CD8-positive, alpha-beta memory T cell (primary cell): ENCODE measurements around the gene PDLIM7. TPM values are rescaled to one million over a fixed set of nuclear protein-coding genes. Genes with fewer than 3 reads are reported as not detected.
"Not testable (repeated sequence)": the region's sequence is repeated elsewhere in the genome, so short reads cannot be mapped to it uniquely, and the experiment has no call there.

Source experiments
- CTCF ChIA-PET: fragments of 350-600 bp; sonication (Branson Sonifier 250); formaldehyde crosslinking; loops from one replicate; lab custom pipeline; 2021; ENCODE audit warnings: antibody characterized with exemption; lab: Charles Lee
- POLR2A ChIA-PET: fragments of 350-600 bp; sonication (Branson Sonifier 250); formaldehyde crosslinking; loops from one replicate; lab custom pipeline; 2021; ENCODE audit warnings: antibody characterized with exemption; lab: Charles Lee
- DNase-seq, 5 donors: peaks; one replicate each; pipeline versions ENCODE4 v3.0.0 to v3.0.0-alpha.2; 2020 to 2022; ENCODE audit warnings: mixed read lengths in 1 of 5
- H3K27ac ChIP-seq: one replicate; pipeline ENCODE4 v1.7.0; 2013; ENCODE audit warnings: low read depth, mild to moderate bottlenecking, low read length, moderate library complexity
- H3K27me3 ChIP-seq: 2 replicates; pipeline ENCODE4 v1.7.0; 2013; ENCODE audit warnings: low read length, mild to moderate bottlenecking; ENCODE audit not compliant: insufficient read depth, poor library complexity, severe bottlenecking
- H3K36me3 ChIP-seq: 2 replicates; pipeline ENCODE4 v1.7.0; 2013; ENCODE audit warnings: mild to moderate bottlenecking, low read length, moderate library complexity; ENCODE audit not compliant: insufficient read depth
- H3K4me1 ChIP-seq: 2 replicates; pipeline ENCODE4 v1.7.0; 2013; ENCODE audit warnings: mild to moderate bottlenecking, low read length, moderate library complexity; ENCODE audit not compliant: insufficient read depth
- H3K4me3 ChIP-seq: 2 replicates; pipeline ENCODE4 v1.7.0; 2013; ENCODE audit warnings: mild to moderate bottlenecking, low read length
- H3K9me3 ChIP-seq: 2 replicates; pipeline ENCODE4 v1.7.0; 2013; ENCODE audit warnings: mild to moderate bottlenecking, low read length
- H3K27ac Mint-ChIP-seq, 8 donors: one replicate each; pipeline ENCODE4 v1.8.0; 2020 to 2021; ENCODE audit warnings: mixed read lengths in 8 of 8, mild to moderate bottlenecking in 6 of 8, inconsistent platforms in 3 of 8, moderate library complexity in 3 of 8
- H3K27me3 Mint-ChIP-seq, 2 donors: one replicate each; pipeline ENCODE4 v1.8.0; 2020 to 2021; ENCODE audit warnings: mixed read lengths in 2 of 2, mild to moderate bottlenecking in 1 of 2, moderate library complexity in 1 of 2
- H3K36me3 Mint-ChIP-seq, 3 donors: one replicate each; pipeline ENCODE4 v1.8.0; 2020 to 2021; ENCODE audit warnings: mixed read lengths in 3 of 3, inconsistent platforms in 1 of 3, mild to moderate bottlenecking in 1 of 3
- H3K4me1 Mint-ChIP-seq, 3 donors: one replicate each; pipeline ENCODE4 v1.8.0; 2020 to 2021; ENCODE audit warnings: mixed read lengths in 3 of 3, inconsistent platforms in 1 of 3, mild to moderate bottlenecking in 1 of 3
- H3K4me3 Mint-ChIP-seq, 7 donors: one replicate each; pipeline ENCODE4 v1.8.0; 2020 to 2021; ENCODE audit warnings: mixed read lengths in 7 of 7, mild to moderate bottlenecking in 6 of 7, moderate library complexity in 4 of 7, inconsistent platforms in 2 of 7
- H3K9me3 Mint-ChIP-seq, 5 donors: one replicate each; pipeline ENCODE4 v1.8.0; 2020 to 2022; ENCODE audit warnings: mixed read lengths in 5 of 5, mild to moderate bottlenecking in 3 of 5, moderate library complexity in 2 of 5, inconsistent platforms in 1 of 5
- polyA plus RNA-seq: library from polyadenylated mRNA; unstranded; fragments of 300-500 nt; fragmentation: Illumina TruSeq; gene quantifications from one replicate; pipeline ENCODE4 v1.2.3, GENCODE V29; 2021
- total RNA-seq, 2 experiments: library from RNA; stranded (reverse); gene quantifications; one replicate each; pipeline ENCODE4 v1.2.3, GENCODE V29; 2021

Gene PDLIM7
- total and polyA plus RNA-seq, 3 experiments from 2014 or later, result 6.0 to 30.4 (median 28.4) TPM

GRCh38 chr5:177537389-177538361, 40.3 kb upstream of the PDLIM7 start:
- no peak overlapping the region for H3K4me3 ChIP-seq
- DNase-seq, result no peak
- Mint-ChIP-seq H3K36me3 (peaks cover 0 to 79% (median 9%) of the 10 kb centered on the region in 3 donors), H3K9me3 (no peaks in the 10 kb centered on the region), H3K4me3 (no peak overlapping the region), H3K27me3 (no peaks in the 10 kb centered on the region), H3K27ac (peak overlapping the region in 4 of 8 donors; percentile 33 to 87 (median 43)), H3K4me1 (peaks cover 9 to 25% (median 10%) of the 10 kb centered on the region in 3 donors)
- CTCF ChIA-PET, result interaction anchor here (1.3 kb wide), 1 partner anchor 10 kb away, joined by 4 read pairs; no protein-coding TSS in a partner anchor
- peaks cover 38% of the 10 kb centered on the region for H3K36me3 ChIP-seq
- no peak overlapping the region for H3K27ac ChIP-seq
- no peaks in the 10 kb centered on the region for H3K9me3 ChIP-seq
- POLR2A ChIA-PET, result no interaction called here
- no peaks in the 10 kb centered on the region for H3K4me1 ChIP-seq
- no peaks in the 10 kb centered on the region for H3K27me3 ChIP-seq

GRCh38 chr5:177536386-177536785, 39.0 kb upstream of the PDLIM7 start:
- H3K4me1 ChIP-seq, result no peaks in the 10 kb centered on the region
- POLR2A ChIA-PET, result no interaction called here
- CTCF ChIA-PET, result no interaction called here
- no peak for DNase-seq
- no peaks in the 10 kb centered on the region for H3K27me3 ChIP-seq
- peaks cover 45% of the 10 kb centered on the region for H3K36me3 ChIP-seq
- H3K36me3 Mint-ChIP-seq, result peaks cover 0 to 84% (median 12%) of the 10 kb centered on the region in 3 donors
- H3K4me1 Mint-ChIP-seq, result peaks cover 4 to 19% (median 5%) of the 10 kb centered on the region in 3 donors
- no peaks in the 10 kb centered on the region for H3K9me3 ChIP-seq
- H3K9me3 Mint-ChIP-seq, result no peaks in the 10 kb centered on the region
- H3K27me3 Mint-ChIP-seq, result no peaks in the 10 kb centered on the region
- H3K4me3 ChIP-seq, result no peak overlapping the region
- no peak overlapping the region for H3K4me3 Mint-ChIP-seq
- H3K27ac Mint-ChIP-seq, result no peak overlapping the region
- H3K27ac ChIP-seq, result no peak overlapping the region

GRCh38 chr5:177535125-177535524, 37.7 kb upstream of the PDLIM7 start:
- H3K4me1 Mint-ChIP-seq, result peaks cover 0 to 15% (median 4%) of the 10 kb centered on the region in 3 donors
- no peaks in the 10 kb centered on the region for H3K27me3 Mint-ChIP-seq
- Histone ChIP-seq H3K4me3 (no peak overlapping the region), H3K27ac (no peak overlapping the region), H3K4me1 (no peaks in the 10 kb centered on the region), H3K27me3 (no peaks in the 10 kb centered on the region), H3K36me3 (peaks cover 49% of the 10 kb centered on the region), H3K9me3 (no peaks in the 10 kb centered on the region)
- no peaks in the 10 kb centered on the region for H3K9me3 Mint-ChIP-seq
- CTCF ChIA-PET, result no interaction called here
- H3K36me3 Mint-ChIP-seq, result peaks cover 0 to 75% (median 17%) of the 10 kb centered on the region in 3 donors
- DNase-seq, result no peak
- peak overlapping the region in 2 of 8 donors; percentile 8 to 12 for H3K27ac Mint-ChIP-seq
- no peak overlapping the region for H3K4me3 Mint-ChIP-seq
- POLR2A ChIA-PET, result no interaction called here

GRCh38 chr5:177534433-177534832, 37.0 kb upstream of the PDLIM7 start:
- H3K36me3 ChIP-seq, result peaks cover 49% of the 10 kb centered on the region
- H3K27me3 Mint-ChIP-seq, H3K9me3 Mint-ChIP-seq, H3K27ac ChIP-seq, POLR2A ChIA-PET, H3K4me3 Mint-ChIP-seq, DNase-seq, H3K9me3 ChIP-seq, H3K4me1 ChIP-seq, H3K4me3 ChIP-seq, H3K27ac Mint-ChIP-seq, H3K27me3 ChIP-seq, CTCF ChIA-PET: not testable (repeated sequence)
- Mint-ChIP-seq H3K36me3 (peaks cover 0 to 71% (median 17%) of the 10 kb centered on the region in 3 donors), H3K4me1 (peaks cover 0 to 11% (median 4%) of the 10 kb centered on the region in 3 donors)

- H3K36me3 ChIP-seq, result peaks cover 33% of the 10 kb centered on the region
- peak in 1 of 5 donors; percentile 27 for DNase-seq
- ChIA-PET POLR2A (no interaction called here), CTCF (interaction anchor here (1.4 kb wide), 1 partner anchor 30 kb away, joined by 4 read pairs; no protein-coding TSS in a partner anchor)
- Mint-ChIP-seq H3K36me3 (peaks cover 0 to 43% (median 14%) of the 10 kb centered on the region in 3 donors), H3K9me3 (no peaks in the 10 kb centered on the region), H3K4me1 (peaks cover 0 to 5% (median 4%) of the 10 kb centered on the region in 3 donors), H3K4me3 (no peak overlapping the region), H3K27ac (no peak overlapping the region), H3K27me3 (no peaks in the 10 kb centered on the region)
- H3K4me3 ChIP-seq, result no peak overlapping the region
- H3K4me1 ChIP-seq, result no peaks in the 10 kb centered on the region
- no peaks in the 10 kb centered on the region for H3K27me3 ChIP-seq
- no peak overlapping the region for H3K27ac ChIP-seq
- H3K9me3 ChIP-seq, result no peaks in the 10 kb centered on the region
Measured at GRCh38 chr5:177531209-177531940, 34.0 kb upstream of the PDLIM7 start.

GRCh38 chr5:177530638-177531037, 33.2 kb upstream of the PDLIM7 start:
- peak in 1 of 5 donors; percentile 8 for DNase-seq
- Histone ChIP-seq H3K9me3 (no peaks in the 10 kb centered on the region), H3K4me3 (no peak overlapping the region), H3K4me1 (no peaks in the 10 kb centered on the region), H3K27me3 (no peaks in the 10 kb centered on the region), H3K27ac (no peak overlapping the region), H3K36me3 (peaks cover 27% of the 10 kb centered on the region)
- CTCF ChIA-PET, result interaction anchor here (1.4 kb wide), 1 partner anchor 29 kb away, joined by 4 read pairs; no protein-coding TSS in a partner anchor
- POLR2A ChIA-PET, result no interaction called here
- Mint-ChIP-seq H3K27me3 (no peaks in the 10 kb centered on the region), H3K9me3 (no peaks in the 10 kb centered on the region), H3K4me3 (no peak overlapping the region), H3K36me3 (peaks cover 0 to 37% (median 14%) of the 10 kb centered on the region in 3 donors), H3K27ac (peak overlapping the region in 3 of 8 donors; percentile 18 to 93 (median 84)), H3K4me1 (peaks cover 0 to 5% (median 4%) of the 10 kb centered on the region in 3 donors)

GRCh38 chr5:177529247-177530203, 32.1 kb upstream of the PDLIM7 start:
- ChIA-PET POLR2A (no interaction called here), CTCF (interaction anchor here (1.0 kb wide), 1 partner anchor 10 kb away, joined by 3 read pairs; no protein-coding TSS in a partner anchor)
- H3K36me3 ChIP-seq, result peaks cover 25% of the 10 kb centered on the region
- Mint-ChIP-seq H3K4me1 (peaks cover 0 to 5% (median 4%) of the 10 kb centered on the region in 3 donors), H3K36me3 (peaks cover 0 to 30% (median 10%) of the 10 kb centered on the region in 3 donors), H3K27me3 (no peaks in the 10 kb centered on the region), H3K27ac (peak overlapping the region in 3 of 8 donors; percentile 36 to 83 (median 47)), H3K4me3 (no peak overlapping the region), H3K9me3 (no peaks in the 10 kb centered on the region)
- H3K4me3 ChIP-seq, result no peak overlapping the region
- H3K27me3 ChIP-seq, result no peaks in the 10 kb centered on the region
- peak in 1 of 5 donors; percentile 31 for DNase-seq
- no peaks in the 10 kb centered on the region for H3K9me3 ChIP-seq
- H3K4me1 ChIP-seq, result no peaks in the 10 kb centered on the region
- H3K27ac ChIP-seq, result no peak overlapping the region
